Islet precursor cell (in vitro differentiated cells): ENCODE data around the gene POU2AF3.
"Not testable (repeated sequence)": the region's sequence is repeated elsewhere in the genome, so short reads cannot be mapped to it uniquely, and the experiment has no call there.

Source experiments
- DNase-seq: peaks from one replicate; pipeline ENCODE4 v3.0.0-alpha.2; 2018

POU2AF3 gene

DNA sequence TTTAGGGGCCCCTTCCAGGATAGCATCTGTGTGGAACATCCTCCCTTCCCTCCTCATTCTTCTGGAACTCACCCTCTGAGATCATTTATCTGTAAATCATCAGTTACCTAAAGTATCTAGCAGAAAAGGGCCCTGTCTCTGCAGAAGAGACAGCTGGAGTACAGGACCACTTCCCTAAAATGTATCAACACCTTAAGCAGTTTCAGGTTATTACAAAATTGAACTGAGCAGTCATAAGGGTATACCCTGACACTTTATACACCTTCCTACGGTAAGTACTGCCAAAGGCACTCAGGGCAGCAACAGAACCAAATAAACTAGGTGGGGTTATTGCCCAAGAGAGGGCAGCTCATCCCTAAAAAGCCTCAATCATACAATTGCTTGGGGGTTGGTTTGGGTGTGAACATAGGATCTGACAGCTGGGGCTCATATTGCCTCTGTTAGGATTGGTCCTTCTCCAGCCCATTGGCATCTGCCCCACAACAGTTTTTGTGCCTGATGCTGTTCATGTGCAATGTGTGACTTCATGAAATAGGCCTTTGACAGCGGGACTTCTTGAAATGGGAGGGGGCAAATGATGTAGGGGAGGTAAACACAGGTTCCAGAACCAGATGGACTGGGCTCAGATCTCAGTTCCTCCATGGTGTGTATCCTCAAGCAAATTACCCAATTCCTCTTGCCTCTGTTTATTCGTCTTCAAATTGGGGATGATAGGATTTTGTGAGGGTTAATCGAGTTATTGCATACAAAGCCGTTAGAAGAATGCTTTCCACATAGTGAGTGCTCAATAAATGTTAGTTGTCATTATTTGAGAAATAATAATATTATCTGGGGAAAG lies 2.9 kb downstream of the POU2AF3 start:
- DNase-seq: no peak

DNA sequence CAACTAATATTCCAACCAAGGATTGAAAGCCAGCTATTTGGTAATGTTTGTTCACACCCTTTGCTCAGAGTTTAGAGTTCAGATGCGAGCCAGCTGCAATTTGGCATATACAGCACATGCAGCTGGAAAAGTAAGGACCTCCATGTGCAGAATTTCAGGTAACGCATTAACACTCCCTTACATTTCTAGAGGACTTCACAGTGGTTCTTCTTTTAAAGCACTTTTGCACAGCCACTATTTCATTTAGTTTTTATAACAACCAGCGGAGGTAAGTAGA lies 3.4 kb downstream of the POU2AF3 start:
- no peak for DNase-seq

DNA sequence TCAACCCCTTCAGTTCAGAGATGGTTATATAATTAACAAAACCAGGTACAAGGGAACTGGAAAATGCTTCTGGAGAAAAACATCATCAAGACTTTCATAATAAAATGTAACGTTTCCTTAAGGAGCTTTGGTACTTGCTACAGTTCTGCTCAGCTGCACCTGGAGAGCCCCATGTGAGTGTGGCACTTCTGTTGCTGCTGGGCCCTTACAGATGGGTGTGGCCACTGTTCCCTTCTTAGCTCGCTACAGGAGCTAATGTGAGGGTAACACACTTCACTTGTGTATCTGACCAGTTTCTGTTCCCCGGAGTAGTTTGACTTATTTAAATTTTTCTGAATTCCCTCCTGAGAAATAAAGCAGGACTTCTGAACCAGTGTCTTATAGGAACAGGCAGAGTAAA lies 4.0 kb downstream of the POU2AF3 start:
- DNase-seq: no peak

GRCh38 chr11:111303461-111303860 lies 5.1 kb downstream of the POU2AF3 start:
- no peak for DNase-seq

- no peak for DNase-seq
These were observed 6.9 kb downstream of the POU2AF3 start for GRCh38 chr11:111305162-111305802.

- DNase-seq: no peak
These were observed 7.5 kb downstream of the POU2AF3 start for GRCh38 chr11:111305876-111306275.

DNA sequence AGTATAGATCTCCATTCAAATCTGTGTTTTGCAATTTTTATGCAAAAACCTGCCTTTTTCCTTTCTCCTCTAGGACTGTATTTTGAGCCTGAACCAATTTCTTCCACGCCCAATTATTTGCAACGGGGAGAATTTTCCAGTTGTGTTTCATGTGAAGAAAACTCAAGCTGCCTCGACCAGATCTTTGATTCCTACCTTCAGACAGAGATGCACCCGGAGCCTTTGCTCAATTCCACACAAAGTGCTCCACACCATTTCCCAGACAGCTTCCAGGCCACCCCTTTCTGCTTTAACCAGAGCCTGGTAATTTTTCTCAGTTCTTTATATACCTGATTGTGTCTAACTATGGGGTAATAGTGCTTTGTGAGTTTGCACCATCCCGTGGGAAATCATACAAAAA lies 8.0 kb downstream of the POU2AF3 start:
- DNase-seq: no peak

GRCh38 chr11:111307472-111308108 lies 9.2 kb downstream of the POU2AF3 start:
- no peak for DNase-seq

GRCh38 chr11:111308140-111308539 lies 9.8 kb downstream of the POU2AF3 start:
- no peak for DNase-seq

GRCh38 chr11:111309215-111309915 lies 11.0 kb downstream of the POU2AF3 start:
- no peak for DNase-seq

- DNase-seq: no peak
These were observed 11.7 kb downstream of the POU2AF3 start for GRCh38 chr11:111310088-111310487.

DNA sequence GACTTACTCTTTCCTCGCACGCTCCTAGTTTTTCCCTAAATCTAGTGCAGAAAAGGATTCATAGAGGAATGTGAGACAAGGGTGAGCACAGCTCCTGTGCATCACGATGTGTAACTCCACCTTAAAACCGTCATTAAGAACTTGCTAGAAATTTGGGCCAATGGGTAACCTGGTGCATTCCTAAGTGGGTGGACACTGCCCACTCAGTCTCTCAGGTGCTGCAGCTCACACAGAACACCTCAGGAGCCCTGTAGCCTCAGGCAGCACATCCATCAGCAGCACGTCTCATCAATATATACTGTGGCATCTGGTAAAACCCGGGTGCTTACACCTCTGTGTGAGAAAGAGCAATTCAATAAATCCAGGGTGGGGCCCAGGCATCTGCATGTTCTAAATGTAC lies 12.4 kb downstream of the POU2AF3 start:
- no peak for DNase-seq

DNA sequence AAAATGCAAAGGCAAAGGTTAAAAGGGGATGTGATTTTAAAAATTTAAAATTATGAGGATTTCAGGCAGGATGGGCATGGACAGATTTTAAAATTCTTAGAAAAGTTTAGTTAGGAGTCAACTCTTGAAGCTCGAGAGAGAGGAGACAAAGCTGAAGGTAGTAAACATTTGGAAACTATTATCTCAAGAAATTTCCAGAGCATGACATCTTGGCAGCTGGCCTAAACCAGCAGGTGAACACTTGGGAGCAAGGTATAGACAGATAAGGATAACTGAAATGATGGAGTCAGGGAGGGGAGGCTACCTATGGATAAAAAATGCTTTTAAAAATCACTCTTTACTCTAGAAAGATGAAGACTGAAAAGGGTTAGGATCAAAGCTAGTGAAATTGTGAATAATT lies 13.7 kb downstream of the POU2AF3 start:
- no peak for DNase-seq

- peak; percentile 41 for DNase-seq
These were observed 20.9 kb downstream of the POU2AF3 start for GRCh38 chr11:111319296-111319695.

- DNase-seq: not testable (repeated sequence)
These were observed 21.9 kb downstream of the POU2AF3 start for GRCh38 chr11:111320199-111320598.

- no peak for DNase-seq
These were observed 22.6 kb downstream of the POU2AF3 start for GRCh38 chr11:111320728-111321568.

GRCh38 chr11:111322534-111322933 lies 24.2 kb downstream of the POU2AF3 start:
- DNase-seq: no peak

DNA sequence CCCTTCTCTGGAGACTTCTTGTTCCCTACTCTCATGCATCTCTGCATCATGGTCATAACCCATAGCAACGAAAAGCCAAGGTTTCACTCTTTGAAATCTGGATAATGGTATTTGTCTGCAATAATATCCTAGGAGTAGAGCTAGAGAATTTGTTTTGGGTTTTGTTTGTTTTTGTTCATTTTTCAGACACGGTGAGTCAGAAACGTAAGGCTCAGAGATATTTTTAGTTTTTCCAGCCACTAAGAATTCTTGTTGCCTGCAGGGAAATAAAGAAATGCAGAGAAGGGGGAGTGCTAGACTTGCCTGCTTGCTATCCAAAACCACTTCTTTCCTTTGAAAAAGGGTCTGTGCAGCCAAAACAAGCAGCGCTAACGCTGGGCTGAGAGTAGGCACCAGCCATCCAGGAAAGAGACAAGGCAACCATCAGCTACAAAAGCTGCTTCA lies 26.0 kb downstream of the POU2AF3 start:
- no peak for DNase-seq

DNA sequence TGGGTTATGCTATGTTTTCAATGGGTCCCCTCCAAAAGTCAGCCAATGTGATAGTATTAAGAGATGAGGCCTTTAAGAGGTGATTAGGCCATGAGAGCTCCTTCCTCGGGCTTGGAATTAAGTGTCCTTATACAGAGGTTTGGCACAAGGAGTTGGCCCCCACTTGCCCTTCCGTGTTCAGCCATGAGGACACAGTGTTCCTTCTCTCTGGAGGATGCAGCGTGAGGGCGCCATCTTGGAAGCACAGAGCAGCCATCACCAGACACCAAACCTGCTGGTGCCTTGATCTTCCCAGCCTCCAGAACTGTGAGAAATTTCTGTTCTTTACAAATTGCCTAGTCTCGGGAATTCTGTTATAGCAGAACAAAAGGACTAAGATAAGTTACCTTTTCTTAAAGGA lies 26.9 kb downstream of the POU2AF3 start:
- no peak for DNase-seq

DNA sequence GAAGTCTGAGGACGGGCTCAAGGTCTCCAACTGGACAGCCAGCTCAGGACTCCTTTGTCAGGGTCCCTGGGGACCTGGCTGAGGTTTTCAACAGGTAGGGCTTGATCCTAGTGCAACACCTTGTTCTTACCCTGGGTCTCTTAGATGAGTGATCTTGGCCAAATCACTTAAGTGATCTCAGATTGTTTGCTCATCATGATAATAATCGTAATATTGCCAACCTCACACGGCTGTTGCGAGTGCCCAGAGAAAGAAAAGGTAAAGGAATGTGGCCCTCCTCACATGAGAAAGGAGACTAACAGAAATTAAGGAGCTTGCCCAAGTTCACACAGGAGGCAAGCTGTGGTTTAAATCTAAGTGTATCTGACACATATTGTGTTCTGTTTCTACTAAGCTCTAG lies 28.5 kb downstream of the POU2AF3 start:
- DNase-seq: no peak

DNA sequence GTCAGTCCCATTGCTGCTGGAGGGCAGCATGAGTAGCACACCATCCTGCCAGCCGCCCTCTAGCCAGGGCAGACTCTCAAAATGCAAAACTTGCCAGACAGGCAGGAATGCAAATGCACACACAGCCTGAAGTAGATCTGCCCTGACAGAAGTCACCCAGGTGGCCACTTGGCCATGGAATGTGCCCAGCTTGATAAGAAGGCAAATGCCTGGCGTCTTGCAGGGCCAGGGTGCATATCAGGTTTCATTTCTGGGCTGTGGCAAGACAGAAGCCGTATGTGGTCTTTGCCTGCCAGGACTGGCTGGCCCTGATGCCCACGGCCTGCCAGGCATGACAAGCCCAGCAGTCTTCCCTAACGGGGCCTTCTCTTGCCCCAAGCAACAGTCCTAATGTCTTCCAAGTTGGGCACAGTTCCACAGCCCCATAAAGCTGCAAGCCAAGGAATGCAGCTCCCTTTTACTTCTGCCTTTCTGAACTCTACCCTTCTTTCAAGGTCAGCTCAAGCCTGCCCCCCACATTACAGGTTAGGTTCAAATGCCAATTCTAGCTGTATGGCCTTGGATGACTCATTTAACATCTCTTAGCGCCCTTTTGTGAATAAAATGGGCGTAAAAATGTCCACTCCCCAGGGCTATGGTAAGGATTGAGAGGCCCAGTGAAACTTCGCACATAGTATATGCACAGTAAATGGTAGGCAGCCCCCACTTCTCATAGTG lies 29.7 kb downstream of the POU2AF3 start:
- DNase-seq: no peak
